Neuron (in vitro differentiated cells): ENCODE results near the gene EHBP1L1.
"Not testable (repeated sequence)": the region's sequence is repeated elsewhere in the genome, so short reads cannot be mapped to it uniquely, and the experiment has no call there.

Source experiments
- H2AFZ ChIP-seq: one replicate; pipeline ENCODE4 v1.6.1; 2013; ENCODE audit warnings: low read depth, mild to moderate bottlenecking, inconsistent platforms, low read length, moderate library complexity
- H3K27me3 ChIP-seq: one replicate; pipeline ENCODE4 v1.6.1; 2013; ENCODE audit warnings: low read length; ENCODE audit not compliant: insufficient read depth
- H3K36me3 ChIP-seq: one replicate; pipeline ENCODE4 v1.6.1; 2013; ENCODE audit warnings: low read length; ENCODE audit not compliant: insufficient read depth
- H3K4me1 ChIP-seq: one replicate; pipeline ENCODE4 v1.6.1; 2013; ENCODE audit warnings: low read length; ENCODE audit not compliant: insufficient read depth
- H3K4me3 ChIP-seq: 2 replicates; pipeline ENCODE4 v1.5.1; 2013; ENCODE audit warnings: mild to moderate bottlenecking, low read length, moderate library complexity
- H3K9me3 ChIP-seq: one replicate; pipeline ENCODE4 v1.6.1; 2013; ENCODE audit warnings: low read length

The EHBP1L1 gene

DNA sequence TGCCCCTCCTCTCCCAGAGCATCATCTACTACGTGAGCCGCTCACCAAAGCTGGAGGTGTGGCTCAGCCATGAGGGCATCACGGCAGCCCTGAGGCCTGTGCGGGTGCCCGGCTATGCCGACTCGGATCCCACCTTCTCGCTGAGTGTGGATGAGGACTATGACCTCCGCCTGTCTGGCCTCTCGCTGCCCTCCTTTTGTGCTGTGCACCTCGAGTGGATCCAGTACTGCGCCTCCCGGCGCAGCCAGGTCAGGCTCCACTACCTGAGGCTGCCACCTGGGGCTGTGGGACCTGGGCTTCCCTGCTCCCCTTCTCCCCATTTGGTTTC, 58.2 kb downstream of the EHBP1L1 start:
- Histone ChIP-seq H3K4me1 (peaks cover 19% of the 10 kb centered on the region), H3K4me3 (no peak overlapping the region), H3K36me3 (peaks cover 53% of the 10 kb centered on the region), H3K27me3 (no peaks in the 10 kb centered on the region), H3K9me3 (no peaks in the 10 kb centered on the region), H2AFZ (no peak overlapping the region)

DNA sequence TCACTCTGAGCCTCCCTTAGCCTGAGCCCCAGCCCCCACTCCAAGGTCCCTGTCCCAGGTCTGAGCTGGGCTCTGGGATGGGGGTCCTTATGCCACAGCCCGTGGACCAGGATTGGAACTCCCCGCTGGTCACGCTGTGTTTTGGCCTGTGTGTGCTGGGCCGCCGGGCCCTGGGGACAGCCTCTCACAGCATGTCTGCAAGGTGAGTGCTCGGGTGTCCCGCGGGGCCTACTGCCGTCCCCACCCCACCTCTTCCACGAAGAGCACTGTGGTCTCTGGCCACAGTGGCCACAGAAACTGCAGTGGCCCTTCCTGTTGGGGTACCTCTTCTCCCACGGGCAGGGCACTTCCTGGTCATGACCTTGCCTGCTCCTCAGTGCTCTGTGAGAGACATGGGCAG, 58.6 kb downstream of the EHBP1L1 start:
- Histone ChIP-seq H3K9me3 (no peaks in the 10 kb centered on the region), H3K27me3 (no peaks in the 10 kb centered on the region), H3K4me3 (no peak overlapping the region), H3K4me1 (peaks cover 19% of the 10 kb centered on the region), H3K36me3 (peaks cover 49% of the 10 kb centered on the region), H2AFZ (no peak overlapping the region)

DNA sequence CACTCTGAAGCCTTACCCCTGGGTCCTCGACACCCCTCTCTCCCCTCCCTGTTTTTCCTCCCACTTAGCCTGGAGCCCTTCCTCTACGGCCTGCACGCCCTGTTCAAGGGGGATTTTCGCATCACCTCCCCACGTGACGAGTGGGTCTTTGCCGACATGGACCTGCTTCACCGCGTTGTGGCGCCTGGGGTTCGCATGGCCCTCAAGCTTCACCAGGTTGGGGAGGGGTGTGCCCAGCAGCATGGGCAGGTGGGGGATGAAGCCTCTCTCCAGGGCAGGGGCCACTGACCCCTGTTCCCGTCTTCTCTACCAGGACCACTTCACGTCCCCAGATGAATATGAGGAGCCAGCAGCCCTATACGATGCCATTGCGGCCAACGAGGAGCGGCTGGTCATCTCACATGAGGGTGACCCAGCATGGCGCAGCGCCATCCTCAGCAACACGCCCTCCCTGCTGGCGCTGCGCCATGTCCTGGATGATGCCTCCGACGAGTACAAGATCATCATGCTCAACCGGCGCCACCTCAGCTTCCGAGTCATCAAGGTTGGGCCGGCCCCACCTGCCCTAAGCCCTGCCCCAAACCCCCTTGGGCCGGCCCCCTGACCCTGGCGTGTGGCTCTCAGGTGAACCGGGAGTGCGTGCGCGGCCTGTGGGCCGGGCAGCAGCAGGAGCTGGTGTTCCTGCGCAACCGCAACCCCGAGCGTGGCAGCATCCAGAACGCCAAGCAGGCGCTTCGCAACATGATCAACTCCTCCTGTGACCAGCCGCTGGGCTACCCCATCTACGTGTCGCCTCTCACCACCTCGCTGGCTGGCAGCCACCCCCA, 59.3 kb downstream of the EHBP1L1 start:
- Histone ChIP-seq H3K4me3 (no peak overlapping the region), H3K36me3 (peaks cover 42% of the 10 kb centered on the region), H3K9me3 (no peaks in the 10 kb centered on the region)

DNA sequence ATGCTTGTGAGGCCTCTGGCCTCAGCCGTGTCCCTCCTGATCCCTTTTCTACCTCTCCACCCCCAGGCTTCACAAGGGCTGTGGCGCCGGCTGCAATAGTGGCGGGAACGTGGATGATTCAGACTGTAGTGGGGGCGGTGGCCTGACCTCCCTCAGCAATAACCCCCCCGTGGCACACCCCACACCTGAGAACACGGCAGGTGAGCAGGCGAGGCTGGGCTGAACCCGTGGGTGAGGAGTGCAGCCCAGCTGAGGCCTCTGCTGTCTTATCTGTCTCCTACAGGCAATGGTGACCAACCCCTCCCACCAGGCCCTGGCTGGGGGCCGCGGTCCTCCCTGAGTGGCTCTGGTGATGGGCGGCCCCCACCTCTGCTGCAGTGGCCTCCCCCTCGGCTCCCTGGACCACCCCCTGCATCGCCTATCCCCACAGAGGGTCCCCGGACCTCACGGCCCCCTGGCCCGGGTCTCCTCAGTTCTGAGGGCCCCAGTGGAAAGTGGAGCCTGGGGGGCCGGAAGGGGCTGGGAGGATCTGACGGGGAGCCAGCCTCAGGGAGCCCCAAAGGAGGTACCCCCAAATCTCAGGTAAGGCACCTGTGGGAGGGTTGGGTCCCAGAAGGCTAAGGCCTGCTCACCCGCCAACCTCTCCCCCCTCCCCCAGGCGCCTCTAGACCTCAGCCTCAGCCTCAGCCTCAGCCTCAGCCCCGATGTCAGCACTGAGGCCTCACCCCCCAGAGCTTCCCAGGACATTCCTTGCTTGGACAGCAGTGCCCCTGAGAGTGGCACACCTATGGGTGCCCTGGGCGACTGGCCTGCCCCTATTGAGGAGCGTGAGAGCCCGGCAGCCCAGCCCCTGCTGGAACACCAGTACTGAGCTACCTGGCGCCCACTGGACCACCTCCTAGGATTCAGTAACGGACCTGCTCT, 60.5 kb downstream of the EHBP1L1 start:
- peaks cover 31% of the 10 kb centered on the region for H3K36me3 ChIP-seq
- H3K4me1 ChIP-seq: peaks cover 19% of the 10 kb centered on the region
- H3K27me3 ChIP-seq: no peaks in the 10 kb centered on the region
- no peak overlapping the region for H2AFZ ChIP-seq
- no peak overlapping the region for H3K4me3 ChIP-seq
- no peaks in the 10 kb centered on the region for H3K9me3 ChIP-seq

More for the DNA sequence above, 59.3 kb downstream of the EHBP1L1 start:
- Histone ChIP-seq H3K4me1 (peaks cover 19% of the 10 kb centered on the region), H2AFZ (no peak overlapping the region), H3K27me3 (no peaks in the 10 kb centered on the region)

DNA sequence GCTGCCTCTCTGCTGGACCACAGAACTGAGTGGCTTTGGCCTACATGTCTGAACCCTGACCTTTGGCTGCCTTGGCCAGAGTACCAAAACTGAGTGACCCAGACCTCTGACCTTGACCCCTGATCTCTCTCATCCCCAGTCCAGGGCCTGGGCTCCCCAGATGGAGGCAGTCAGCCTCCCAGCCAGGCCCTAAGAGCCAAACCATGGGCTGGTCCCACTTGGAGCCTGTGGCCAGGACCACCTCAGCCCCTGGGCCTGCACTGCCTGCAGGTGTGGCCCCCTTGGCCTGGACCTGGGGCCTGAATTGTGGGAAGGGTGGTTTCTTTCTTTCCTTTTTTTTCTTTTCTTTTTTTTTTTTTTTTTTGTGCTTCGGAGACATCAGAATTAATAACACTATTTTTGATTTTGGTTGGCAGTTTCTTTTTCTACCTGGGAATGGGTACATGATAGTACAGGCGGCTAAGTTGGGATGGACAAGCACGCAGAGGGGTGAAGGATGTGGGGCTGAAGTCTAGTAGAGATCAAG, 61.2 kb downstream of the EHBP1L1 start:
- H3K4me1 ChIP-seq: peaks cover 19% of the 10 kb centered on the region
- peaks cover 31% of the 10 kb centered on the region for H3K36me3 ChIP-seq
- peak overlapping the region; percentile 35 for H3K4me3 ChIP-seq
- no peaks in the 10 kb centered on the region for H3K27me3 ChIP-seq
- H2AFZ ChIP-seq: no peak overlapping the region
- no peaks in the 10 kb centered on the region for H3K9me3 ChIP-seq

DNA sequence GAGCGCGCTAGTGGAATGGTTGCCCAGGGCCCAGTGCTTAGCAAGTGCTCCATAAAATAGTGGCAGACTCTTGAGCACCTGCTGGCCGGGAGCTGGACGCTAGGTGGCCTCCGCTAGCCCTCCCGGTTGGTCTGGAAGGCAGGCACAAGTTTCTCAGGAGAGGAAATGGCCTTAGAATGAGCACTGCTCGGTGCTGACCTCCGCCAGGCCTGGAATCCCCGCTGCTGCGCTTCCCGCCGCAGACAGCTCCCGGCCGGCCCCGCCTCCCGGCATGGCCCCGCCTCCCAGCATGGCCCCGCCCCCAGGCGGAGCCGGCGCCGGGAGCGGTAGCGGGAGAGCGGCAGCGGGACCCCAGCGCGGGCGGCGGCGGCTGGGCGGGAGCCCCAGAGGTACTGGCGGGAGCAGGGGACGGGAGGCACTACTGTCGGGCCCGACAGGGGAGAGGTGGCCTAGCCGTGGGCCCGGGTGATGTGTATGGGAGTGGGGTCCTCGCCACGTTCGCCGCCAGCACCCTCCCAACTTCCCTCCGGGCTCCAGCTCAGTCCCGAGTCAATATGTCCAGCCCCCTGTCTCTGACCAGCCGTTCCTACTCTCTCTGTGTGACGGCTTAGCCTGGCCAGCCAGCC, 62.1 kb downstream of the EHBP1L1 start, which contains the start of gene SIPA1:
TSS of gene SIPA1 (plus strand) at position 308 of the 626 bp plus-strand sequence. CDS start 2,821 bp downstream, outside the sequence.
- Histone ChIP-seq H3K4me3 (peak within 1 kb of the TSS; percentile 60), H3K27me3 (no peaks in the 10 kb centered on the region), H3K36me3 (peaks cover 30% of the 10 kb centered on the region), H3K4me1 (peaks cover 19% of the 10 kb centered on the region), H3K9me3 (no peaks in the 10 kb centered on the region), H2AFZ (peak within 1 kb of the TSS; percentile 87)

DNA sequence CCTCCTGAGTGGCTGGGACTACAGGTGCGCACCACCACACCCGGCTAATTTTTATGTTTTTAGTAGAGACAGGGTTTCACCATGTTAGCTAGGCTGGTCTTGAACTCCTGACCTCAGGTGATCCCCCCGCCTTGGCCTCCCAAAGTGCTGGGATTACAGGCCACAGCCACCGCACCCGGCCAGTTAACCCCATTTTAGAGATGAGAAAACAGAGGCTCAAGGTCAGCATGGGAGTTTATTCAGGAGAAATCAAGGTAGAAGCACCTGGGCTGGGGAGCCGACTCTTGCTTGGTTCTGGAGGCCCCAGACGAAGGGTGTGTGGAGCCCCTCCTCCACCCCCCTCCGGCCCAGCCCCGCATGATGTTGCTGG, 63.4 kb downstream of the EHBP1L1 start:
- Histone ChIP-seq H3K36me3 (peaks cover 20% of the 10 kb centered on the region), H3K4me1 (peaks cover 19% of the 10 kb centered on the region)
- H3K27me3 ChIP-seq, H2AFZ ChIP-seq, H3K9me3 ChIP-seq, H3K4me3 ChIP-seq: not testable (repeated sequence)

DNA sequence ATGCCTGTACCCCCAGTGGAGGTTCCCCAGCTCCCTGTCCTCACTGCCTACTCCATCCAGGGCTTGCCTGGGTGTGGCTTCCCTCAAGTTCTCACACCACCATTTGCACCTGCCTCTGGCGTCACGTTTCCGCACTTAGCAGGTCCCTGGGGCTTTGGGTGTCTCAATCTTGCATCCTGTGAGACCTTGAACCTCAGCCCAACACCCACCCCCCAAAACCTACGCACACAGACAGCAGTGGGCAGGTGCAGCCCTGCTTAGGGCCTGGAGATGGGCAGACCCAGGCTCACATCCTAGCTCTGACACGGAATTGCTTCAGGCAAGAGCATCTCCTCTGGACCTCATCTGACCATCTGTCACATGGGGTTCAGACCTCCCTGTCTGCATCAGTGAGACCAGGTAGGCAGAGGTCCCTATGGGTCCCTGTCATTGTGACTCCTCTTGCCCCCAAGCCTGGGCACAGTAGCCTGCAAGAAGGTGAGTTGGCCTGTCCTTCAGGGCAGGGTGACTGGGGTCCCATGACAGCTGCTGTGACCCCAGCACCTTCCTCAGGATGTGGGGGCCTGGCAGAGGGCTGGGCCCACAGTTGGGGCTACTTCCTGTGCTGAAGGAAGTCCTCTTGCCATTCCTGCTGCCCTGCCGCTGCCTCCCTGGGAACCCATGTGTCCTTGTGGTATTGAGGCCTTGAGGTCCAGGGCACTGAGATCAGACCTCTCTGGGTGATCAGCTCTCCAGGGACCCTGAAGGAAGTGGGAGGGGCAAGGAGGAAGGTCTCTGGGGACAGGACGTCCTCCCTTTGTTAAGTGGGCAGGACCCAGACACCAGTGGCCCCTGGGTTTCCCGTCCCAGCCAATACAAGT, 64.0 kb downstream of the EHBP1L1 start:
- H3K4me1 ChIP-seq: peaks cover 19% of the 10 kb centered on the region
- no peak overlapping the region for H2AFZ ChIP-seq
- no peaks in the 10 kb centered on the region for H3K9me3 ChIP-seq
- no peak overlapping the region for H3K4me3 ChIP-seq
- peaks cover 14% of the 10 kb centered on the region for H3K36me3 ChIP-seq
- no peaks in the 10 kb centered on the region for H3K27me3 ChIP-seq

DNA sequence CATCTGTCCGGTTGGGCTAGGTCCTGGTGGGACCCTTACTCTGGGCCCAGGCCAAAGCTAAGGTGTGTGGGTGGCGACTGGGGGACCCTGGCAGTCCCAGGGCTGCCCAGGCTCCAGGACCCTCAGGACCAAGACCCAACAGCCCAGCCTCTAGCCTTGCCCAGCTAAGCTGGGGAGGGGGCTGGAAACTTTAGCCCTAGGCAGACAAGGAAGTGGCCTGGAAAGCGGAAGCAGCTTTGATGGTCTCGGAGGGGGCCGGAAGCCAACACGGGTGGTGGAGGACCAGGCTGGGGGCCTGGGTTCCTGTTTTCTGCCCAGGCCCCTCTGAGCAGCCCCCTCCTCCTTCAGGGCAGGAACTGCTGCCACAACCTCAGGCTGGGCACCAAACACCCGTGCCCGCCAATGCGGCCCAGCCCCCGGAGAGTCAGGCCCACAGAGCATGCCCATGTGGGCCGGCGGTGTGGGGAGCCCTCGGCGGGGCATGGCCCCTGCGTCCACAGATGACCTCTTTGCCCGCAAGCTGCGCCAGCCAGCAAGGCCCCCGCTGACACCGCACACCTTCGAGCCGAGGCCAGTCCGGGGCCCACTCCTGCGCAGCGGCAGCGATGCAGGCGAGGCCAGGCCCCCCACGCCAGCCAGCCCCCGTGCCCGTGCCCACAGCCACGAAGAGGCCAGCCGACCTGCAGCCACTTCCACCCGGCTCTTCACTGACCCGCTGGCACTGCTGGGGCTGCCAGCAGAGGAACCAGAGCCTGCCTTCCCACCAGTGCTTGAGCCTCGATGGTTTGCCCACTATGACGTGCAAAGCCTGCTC, 64.8 kb downstream of the EHBP1L1 start:
- H3K9me3 ChIP-seq: no peaks in the 10 kb centered on the region
- H2AFZ ChIP-seq: no peak overlapping the region
- peaks cover 6% of the 10 kb centered on the region for H3K36me3 ChIP-seq
- H3K27me3 ChIP-seq: no peaks in the 10 kb centered on the region
- H3K4me1 ChIP-seq: peaks cover 19% of the 10 kb centered on the region
- no peak overlapping the region for H3K4me3 ChIP-seq

DNA sequence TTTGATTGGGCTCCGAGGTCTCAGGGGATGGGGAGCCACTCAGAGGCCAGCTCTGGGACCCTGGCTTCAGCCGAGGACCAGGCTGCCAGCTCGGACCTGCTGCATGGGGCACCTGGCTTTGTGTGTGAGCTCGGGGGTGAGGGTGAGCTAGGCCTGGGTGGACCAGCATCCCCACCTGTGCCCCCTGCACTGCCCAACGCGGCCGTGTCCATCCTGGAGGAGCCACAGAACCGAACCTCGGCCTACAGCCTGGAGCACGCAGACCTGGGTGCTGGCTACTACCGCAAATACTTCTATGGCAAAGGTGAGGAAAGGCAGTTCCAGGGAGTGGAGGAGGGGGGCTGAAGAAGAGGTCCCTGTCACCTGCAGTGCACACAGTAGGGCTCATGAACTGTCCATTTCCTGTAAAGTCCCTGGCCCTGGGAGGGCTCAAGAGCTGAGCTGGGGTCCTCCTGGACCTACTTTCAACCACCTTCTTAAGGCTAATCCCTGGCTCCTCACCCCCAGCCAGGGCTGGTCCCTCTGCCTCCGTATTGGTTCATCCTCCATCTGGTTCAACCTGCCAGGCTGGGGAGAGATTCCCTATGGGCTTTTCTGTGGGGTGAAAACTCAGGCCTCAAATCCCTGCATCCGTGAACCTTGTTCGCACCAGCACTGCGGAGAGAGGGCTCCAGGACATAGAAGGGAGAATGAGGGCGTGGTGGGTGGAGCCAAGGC, 65.6 kb downstream of the EHBP1L1 start:
- Histone ChIP-seq H3K27me3 (no peaks in the 10 kb centered on the region), H3K4me1 (peaks cover 19% of the 10 kb centered on the region), H3K9me3 (no peaks in the 10 kb centered on the region), H3K4me3 (no peak overlapping the region), H2AFZ (no peak overlapping the region), H3K36me3 (peaks cover 5% of the 10 kb centered on the region)
